SHP77 (cell line): ENCODE measurements around the gene CTSS.
"Not testable (repeated sequence)": the region's sequence is repeated elsewhere in the genome, so short reads cannot be mapped to it uniquely, and the experiment has no call there.

Experiments
- DNase-seq, 2 experiments: peaks; one replicate each; lab custom pipeline; 2025; lab: John Stamatoyannopoulos, UW

Gene CTSS

DNA sequence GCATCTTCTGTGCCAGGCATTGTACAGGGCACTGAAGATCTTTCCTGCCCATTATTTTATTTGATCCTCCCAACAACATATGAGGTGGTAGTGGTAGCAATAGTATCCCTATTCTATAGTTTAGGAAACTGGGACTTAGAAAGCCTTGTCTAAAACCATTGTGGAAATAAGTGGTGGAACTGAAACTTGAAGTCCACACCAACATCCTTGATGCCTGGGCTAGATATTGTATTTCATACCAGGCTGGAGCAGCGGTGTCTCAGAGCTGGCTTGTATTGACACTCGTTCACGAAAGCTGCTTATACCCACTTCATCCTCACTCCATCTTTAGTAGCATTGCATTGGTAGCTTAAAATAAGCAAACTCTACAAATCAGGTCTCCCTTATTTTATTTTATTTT, 9.7 kb upstream of the CTSS start:
- no peak for DNase-seq

DNA sequence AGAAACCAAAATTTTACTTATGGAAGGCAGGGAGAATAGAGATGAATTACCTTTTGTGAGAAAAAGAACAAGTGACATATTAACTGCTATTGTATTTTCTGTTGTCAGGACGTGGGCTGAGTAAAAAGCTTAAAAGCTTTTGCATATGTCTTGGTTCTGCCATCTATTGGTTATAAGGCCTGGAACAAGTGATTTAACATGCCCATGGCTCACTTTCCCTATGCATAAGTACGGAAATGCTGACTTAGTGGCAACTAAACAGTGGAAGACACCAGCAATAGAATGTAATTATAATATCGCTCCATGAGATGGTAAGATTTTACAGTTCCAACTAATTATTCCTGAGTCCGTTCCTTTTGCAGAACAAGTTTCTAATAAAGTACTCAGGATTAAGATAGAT, 6.7 kb upstream of the CTSS start:
- no peak for DNase-seq

DNA sequence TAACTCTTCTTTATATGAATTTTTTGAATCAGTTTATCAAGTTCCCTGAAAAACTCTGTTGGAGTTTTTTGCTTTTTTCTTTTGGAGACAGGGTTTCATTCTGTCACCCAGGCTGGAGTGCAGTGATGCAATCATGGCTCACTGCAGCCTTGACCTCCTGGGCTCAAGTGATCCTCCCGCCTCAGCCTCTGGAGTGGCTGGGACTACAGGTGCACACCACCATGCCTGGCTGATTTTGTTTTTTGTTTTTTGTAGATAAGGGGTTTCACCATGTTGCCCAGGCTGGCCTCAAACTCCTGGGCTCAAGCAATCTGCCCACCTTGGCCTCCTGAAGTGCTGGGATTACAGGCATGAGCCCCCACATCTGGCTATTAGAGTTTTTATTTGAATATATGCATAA, 2.1 kb upstream of the CTSS start:
- not testable (repeated sequence) for DNase-seq

DNA sequence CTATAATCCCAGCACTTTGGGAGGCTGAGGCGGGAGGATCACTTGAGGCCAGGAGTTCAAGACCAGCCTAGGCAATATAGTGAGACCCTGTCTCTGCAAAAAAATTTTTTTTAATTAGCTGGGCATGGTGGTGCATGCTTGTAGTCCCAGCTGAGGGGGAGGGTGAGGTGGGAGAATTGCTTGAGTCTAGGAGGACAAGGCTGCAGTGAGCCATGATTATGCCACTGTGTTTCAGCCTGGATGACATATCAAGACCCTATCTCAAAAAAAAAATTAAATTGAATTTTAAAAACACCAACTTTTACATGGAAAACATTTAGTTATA, 361 bp upstream of the CTSS start:
- not testable (repeated sequence) for DNase-seq

DNA sequence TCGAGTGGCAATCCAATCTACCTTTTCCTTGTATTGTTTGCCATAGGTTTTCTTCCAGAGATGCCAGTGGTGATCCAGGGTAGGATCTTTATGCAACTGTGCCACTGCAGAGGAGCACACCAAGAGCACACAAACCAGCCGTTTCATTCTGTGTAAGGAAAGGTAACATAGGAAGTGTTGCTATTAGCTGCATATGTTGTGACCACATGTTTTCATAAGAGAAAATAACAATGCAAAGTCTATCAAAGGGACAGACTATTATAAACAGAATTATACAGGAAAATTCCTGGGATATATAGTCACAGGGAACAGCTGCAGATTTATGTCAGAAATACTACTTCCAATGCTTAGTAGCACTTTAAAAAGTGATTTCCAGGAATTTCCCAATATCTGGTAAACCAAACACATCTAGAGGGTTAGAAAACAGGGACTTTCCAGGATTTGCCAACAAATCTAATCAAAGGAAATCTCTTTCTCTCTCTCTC, 919 bp downstream of the CTSS start:
- DNase-seq, result no peak

DNA sequence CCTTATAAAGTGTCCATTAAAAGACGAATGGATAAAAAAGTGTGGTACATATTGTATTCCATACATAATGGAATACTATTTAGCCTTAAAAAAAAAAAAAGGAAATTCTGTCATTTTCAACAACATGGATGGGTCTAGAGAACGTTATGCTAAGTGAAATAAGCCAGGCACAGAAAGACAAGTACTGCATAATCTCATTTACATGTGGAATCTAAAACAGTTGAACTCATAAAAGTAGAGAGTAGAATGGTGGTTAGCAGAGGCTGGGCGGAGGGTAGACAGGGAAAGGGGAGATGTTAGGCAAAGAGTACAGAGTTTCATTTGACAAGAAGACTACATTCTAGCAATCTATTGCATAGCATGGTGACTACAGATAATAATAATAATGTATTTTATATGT, 2.6 kb downstream of the CTSS start:
- DNase-seq, result no peak

DNA sequence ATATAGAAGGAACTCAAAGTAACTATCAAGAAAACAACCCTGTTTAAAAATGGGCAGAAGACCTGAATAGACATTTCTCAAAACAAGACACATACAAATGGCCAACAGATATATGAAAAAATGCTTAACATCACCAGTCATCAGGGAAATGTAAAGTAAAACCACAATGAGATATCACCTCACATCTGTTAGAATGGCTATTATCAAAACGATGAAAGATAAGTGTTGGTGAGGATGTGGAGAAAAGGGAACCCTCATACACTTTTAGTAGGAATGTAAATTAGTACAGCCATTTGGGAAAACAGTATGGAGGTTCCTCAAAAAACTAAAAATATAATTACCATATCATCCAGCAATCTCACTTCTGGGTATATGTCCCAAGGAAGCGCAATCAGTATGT, 3.0 kb downstream of the CTSS start:
- DNase-seq, result no peak

DNA sequence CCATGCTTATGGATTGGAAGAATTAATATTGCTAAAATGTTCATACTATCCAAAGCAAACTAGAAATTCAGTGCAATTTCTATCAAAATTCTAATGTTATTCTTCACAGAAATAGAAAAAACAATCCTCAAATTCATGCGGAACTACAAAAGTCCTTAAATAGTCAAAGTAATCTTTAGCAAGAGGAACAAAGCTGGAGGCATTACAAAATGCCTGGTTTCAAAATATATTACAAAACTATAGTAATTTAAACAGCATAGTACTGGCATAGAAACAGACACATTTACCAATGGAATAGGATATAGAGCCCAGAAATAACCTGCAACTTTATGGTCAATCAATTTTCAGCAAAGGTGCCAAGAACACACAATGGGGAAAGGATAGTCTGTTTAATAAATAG, 3.8 kb downstream of the CTSS start:
- no peak for DNase-seq

DNA sequence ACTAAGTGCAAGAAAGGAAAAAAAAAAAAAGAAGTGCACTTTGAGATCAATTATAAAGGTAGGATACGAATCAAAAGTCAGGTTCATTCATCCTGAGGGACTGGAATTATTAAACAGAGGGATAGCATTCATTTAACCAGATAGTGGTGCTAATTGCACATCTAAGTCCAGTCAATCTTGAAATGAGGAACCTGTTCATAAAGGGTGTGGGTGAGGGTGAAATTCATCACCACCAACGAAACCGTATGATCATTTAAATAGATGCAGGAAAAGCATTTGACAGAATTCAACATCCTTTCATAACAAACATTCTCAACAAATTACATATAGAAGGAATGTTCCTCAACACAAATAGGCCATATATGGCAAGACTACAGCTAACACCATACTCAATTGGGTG, 5.6 kb downstream of the CTSS start:
- no peak for DNase-seq

DNA sequence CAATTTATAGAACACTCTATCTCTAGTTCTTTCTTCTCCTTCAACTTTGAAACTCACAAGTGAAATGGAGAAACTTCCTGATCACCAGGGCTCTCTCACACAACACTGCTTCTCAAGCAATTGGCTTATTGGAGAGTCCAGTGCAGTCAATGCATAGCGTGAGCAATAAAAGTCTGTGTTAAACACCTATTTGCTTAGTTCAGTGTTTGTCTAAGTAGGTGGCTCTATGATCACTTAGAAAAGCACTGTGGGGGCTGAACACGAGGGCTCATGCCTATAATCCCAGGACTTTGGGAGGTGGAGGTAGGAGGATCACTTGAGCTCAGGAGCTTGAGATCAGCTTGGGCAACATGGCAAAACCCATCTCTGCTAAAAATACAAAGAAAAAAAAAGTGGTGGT, 12.2 kb downstream of the CTSS start:
- DNase-seq, result no peak

DNA sequence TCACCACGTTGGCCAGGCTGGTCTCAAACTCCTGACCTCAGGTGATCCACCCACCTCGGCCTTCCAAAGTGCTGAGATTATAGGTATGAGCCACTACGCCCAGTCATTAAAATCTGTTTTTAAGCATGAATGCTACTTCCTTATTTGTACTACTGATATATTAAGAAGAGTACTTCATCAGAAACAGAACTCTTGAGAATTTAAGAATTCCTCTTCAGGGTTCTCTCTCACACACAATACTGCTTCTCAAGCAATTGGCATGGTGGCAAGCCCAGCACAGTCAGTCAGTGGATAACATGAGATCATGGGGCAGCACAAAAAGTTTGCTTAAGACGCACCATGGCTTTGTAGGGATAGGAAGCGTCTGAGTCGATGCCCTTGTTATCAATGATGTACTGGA, 14.1 kb downstream of the CTSS start:
- DNase-seq, result no peak

DNA sequence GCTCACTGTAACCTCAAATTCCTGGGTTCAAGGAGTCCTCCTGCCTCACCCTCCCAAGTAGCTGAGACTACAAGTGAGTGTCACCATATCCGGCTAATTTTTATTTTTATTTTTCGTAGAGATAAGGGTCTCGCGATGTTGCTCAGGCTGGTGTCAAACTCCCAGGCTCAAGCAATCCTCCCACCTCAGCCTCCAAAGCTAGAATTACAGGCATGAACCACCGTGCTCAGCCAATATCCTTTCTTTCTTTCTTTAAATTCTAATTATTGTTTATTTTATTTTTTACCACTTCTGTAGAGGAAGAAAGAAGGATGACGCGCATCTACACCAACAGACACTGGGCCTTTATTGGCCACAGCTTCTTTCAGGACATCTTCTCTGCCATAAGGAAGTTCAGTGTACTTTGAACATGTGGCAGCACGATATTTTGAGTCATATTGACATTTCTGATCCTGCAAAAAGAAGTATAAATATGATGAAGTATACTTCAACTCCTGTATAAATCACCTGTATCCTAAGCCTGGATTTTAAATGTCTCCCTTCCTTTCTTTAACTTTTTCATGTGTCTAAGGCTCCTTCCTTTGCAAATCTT, 15.8 kb downstream of the CTSS start:
- no peak for DNase-seq

DNA sequence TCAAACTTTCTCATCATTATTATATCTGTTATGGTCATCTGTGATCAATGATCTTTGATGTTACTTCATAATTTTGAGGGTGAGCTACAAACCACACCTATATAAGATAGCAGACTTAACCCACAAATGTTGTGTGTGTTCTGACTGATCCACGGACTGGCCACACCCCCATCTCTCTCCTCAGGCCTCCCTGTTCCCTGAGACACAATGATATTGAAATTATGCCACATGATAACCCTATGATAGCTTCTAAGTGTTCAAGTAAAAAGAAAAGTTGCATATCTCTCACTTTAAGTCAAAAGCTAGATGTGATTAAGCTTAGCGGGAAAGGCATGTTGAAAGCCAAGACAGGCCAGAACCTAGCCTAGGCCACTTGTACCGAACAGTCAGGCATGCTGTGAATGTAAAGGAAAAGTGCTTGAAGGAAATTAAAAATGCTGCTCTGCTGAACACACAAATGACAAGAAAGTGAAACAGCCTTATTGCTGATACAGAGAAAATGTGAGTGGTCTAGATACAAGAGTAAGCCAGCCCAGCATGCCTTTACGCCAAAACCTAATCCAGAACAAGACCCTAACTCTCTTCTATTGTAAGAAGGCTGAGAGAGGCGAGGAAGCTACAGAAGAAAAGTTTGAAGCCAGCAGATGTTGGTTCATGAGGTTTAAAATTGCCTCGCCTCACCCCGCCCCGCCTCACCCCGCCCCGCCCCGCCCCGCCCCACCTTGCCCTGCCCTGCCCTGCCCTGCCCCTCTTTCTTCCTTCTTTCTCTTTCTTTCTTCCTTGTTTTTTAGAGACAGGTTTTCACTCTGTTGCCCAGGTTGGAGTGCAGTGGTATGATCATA, 16.5 kb downstream of the CTSS start:
- DNase-seq, result no peak

DNA sequence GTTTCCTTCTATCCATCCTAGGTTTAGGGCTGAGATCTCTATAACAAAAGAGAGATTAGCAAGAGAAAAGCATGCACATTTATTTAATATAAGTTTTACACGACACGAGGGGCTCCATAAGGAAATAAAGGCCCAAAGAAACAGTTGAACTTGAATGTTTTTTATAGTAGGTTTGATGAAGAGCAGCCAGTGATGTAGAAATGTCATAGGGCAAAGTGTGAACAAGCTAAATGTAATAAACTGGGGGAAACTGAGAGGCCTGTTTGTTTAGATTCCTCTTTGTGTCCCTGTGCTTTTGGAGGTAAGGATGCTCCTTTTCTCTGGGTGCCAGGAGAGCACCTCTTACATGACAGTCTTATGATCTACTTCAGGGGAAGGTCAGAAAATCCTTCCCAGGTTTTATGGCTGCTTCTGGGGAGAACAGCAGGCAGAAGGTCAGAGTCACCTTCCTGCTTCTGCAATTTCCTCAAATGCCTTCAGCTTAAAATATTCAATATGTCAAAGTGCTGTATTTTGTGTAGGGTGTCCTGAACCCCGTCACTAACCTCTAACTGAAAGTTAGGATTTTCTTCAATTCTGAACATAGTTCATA, 35.4 kb downstream of the CTSS start:
- DNase-seq, result no peak

DNA sequence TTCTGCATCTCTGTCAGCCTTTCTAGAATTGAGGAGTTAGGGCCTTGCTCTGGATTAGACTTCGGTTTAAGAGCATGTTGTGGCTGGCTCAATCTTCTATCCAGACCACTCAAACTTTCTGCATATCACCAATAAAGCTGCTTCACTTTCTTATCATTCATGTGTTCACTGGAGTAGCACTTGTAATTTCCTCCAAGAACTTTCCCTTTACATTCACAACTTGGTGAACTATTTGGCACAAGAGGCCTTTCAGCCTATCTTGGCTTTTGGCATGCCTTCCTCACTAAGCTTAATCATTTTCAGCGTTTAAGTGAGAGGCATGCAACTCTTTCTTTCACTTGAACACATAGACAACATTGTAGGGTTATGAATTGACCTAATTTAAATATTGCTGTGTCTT, 41.2 kb downstream of the CTSS start:
- DNase-seq, result no peak

DNA sequence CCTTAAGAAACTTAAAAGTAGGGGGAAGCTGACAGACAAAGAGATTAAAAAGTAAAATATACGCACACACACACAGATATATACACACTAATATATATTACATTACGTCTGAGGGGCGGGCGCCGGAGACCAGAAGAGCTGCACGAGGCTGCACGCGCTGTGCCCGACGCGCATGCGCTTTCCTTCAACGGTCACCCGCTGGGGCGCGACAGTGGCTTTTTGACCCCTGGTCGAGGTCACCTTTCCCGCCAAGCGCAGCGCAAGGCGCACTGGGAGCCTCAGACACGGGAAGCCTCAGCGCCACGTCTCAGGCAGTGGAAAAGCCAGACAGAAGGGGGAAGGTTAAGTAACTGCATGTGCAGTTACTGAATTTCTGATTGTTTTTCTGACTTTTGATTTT, 44.9 kb downstream of the CTSS start, which contains the start of gene HORMAD1:
HORMAD1 (minus strand) TSS at position 193 of the 400 bp plus-strand sequence. CDS start 1,390 bp downstream, outside the sequence.
- no peak for DNase-seq

DNA sequence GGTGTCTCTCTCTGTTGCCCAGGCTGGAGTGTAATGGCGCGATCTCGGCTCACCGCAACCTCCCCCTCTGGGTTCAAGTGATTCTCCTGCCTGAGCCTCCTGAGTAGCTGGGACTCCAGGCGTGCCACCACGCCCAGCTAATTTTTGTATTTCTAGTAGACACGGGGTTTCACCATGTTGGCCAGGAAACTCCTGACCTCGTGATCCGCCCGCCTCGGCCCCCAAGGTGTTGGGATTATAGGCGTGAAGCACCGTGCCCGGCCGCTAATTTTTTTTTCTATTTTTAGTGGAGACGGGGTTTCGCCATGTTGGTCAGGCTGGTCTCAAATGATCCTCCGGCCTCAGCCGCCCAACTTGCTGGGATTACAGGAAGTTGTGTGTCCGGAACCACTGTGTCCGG, 45.5 kb downstream of the CTSS start:
- DNase-seq, result no peak

DNA sequence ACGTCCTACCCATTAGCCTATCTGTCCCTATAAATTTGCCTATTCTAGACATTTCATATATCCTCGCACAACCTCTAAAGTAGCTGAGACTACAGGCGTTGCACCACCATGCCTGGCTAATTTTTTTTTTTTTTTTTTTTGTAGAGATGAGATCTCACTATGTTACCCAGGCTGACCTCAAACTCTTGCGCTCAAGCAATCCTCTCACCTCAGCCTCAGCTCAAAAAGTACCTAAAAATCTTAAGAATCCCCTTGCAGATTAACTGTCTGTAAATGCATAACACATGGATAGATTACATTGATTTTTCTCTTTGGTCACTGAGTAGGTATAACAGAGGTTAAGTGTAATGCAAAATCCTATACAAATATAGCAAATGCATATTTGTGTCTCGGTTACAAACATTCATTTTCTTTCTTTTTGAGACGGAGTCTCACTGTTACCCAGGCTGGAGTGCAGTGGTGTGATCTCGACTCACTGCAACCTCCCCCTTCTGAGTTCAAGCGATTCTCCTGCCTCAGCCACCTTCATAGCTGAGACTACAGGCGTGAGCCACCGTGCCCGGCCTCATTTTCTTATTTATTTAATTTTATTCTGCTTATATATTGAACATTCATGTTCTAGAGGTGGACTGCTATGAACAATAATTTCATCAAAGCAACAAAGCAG, 47.2 kb downstream of the CTSS start:
- no peak for DNase-seq

DNA sequence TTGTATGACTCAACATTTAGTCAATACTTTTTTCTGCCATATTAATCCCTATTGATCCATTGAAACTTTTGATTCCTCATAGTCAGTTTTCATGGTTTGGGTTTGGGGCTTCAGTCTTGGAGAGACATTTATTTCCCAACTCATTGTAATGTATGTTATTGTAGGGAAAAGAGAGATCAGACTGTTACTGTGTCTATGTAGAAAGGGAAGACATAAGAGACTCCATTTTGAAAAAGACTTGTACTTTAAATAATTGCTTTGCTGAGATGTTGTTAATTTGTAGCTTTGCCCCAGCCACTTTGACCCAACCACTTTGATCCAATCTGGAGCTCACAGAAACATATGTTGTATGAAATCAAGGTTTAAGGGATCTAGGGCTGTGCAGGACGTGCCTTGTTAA, 56.5 kb downstream of the CTSS start:
- not testable (repeated sequence) for DNase-seq

DNA sequence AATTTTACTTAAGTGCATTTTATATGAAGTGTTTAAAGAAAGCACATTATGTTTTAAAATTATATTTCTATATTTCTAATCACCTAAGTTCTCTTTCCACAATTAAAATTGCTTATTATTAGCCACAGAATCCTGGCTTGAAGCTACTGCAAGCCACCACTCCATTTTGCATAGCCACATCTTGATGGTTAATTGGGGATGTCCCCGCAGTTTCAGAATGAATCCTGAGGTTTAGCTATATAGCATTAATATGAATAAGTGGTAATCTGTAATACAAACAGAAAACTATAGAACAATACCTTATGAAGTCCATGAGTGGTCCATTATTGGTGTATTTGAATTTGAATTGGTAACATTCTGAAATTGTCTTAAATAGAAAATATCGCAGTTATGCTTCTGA, 57.0 kb downstream of the CTSS start:
- no peak for DNase-seq

DNA sequence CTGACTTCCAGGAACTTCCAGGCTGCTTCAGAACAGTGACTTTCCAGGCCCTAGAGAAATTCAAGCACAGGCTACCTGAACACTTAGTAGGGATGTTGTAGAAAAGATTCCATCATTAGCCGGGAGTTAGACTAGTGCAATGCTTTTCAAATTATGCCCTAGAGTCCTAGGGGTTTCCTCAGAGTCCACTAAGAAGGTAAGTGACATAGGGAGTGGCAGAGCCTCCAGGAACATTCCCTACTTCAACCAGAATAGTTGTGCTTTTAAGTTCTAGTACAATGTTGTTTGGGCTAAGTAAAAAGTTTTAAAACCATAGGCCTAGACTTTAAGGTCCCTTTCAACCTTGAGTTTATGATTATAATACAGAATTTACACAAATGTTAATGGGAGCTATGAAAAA, 59.5 kb downstream of the CTSS start:
- DNase-seq, result no peak

DNA sequence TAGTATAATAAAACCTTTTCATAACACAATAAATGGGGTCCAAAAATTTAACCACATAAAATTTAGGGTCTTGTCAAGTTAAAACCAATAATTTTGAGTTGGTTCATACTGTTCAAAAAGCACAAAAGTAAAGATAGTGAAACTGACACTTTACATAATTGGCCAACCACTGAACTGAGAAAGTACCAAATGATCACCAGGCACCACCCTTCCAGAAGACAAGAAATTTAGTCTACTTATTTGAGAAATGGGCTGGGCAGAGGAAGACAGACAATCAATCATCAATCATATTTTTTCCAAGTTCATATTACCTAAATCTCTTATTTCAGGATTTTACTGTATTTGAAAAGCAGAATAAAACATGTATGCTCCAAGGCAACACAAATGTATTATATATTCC, 62.2 kb downstream of the CTSS start:
- DNase-seq, result no peak
